Superior temporal gyrus (tissue), 1 donor: Measurements from ENCODE around the gene GLRX5.

Experiments
- DNase-seq: peaks from one replicate; pipeline ENCODE4 v3.0.0-alpha.2; 2016; ENCODE audit errors: extremely low spot score

The GLRX5 gene

DNA sequence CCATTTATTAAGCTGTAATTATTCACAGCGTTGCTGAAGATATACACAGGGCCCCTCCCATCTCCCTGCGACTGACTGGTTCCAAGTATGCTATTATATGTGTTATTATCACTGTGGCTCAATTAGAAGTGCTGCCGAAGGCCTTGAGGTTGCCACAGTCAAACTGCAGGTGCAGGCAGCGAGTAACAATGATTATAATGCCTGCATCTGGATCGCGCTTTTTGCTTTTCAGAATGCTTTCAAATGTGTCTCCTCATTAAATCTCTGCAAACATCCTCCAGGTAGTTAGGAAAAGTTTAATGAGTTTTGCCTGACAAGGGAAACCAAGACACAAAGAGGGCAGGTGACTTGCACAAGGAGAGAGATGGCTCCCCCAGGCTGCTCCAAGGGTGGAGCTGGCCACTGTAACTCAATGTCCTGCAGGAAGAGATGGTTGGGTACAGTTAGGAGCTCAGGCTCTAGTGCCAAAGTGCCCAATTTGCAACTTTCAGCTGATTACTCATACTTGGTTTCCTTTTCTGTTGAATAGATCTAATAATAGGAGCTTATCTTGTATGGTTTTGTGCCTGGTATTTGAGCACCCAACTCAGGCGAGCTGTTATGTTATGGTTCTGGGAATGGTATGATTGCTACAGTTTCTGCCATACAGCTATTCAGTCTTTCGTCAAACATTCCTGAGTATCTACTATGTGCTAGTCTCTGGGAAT lies 16.7 kb upstream of the GLRX5 start:
- no peak for DNase-seq

DNA sequence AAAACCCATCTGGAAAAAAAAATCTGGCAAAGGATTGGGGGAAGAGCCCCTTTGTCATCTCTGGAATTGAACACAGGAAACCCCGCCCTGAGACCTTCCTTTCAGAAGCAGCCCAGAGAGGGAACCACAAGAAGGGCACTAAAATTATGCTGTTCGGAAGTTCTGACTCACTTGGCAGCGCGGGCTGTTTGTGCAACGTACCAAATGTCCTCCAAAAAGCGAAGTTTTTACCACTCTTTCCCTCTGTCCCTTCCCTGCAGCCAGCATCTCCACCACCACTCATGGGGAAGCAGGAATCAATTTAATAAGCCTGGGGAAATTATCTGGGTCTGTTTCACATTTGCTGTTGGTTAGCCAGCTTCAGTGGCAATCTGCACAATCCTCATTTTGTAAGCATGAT lies 15.2 kb upstream of the GLRX5 start:
- peak; percentile 60 for DNase-seq

DNA sequence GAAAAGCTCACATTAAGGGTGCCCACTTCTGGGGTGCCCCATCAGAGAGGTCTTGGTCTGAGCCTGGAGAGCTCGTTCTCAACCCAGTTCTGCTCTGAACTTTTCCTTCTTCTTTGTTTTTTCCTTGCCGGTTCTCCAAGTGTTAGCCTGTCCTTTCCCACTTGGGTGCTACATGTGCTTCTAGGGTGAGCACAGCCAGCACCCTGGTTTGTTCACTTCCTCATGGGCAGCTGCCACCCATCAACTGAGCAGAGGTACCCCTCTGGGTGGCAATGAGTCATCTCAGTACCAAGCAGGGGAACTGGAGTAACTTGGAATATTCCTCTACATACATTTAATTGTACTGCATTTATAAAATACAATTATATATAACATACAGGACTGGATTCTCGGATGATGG lies 14.5 kb upstream of the GLRX5 start:
- no peak for DNase-seq

DNA sequence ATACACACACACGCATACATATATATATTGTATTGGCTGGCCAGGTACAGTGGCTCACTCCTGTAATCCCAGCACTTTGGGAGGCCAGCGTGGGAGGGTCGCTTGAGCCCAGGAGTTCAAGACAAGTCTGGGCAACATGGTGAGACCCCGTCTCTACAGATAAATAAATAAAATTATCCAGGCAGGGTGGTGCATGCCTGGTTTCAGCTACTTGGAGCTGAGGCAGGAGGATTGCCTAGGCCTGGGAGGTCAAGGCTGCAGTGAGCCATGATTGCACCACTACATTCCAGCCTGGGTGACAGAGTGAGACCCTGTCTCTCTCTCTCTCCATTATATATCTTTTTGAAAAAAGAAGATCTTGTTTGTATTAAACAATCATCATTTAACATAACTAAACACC lies 13.8 kb upstream of the GLRX5 start:
- no peak for DNase-seq

DNA sequence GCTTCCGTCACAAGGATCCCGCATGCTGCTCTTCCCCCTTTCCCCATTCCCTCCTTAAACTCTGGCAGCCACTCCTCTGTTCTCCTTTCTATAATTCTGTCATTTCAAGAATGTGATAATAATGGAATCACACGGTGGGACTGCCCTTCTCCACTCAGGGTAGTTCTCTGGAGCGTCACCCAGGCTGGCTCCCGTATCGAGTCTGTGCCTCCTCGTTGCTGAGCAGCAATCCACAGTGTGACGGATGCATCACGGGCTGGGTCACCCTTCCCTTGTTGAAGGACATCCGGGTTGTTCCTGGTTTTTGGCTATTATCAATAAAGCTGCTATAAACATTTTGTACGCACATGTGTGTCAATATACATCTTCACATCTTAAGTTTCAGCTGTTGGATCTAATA lies 12.7 kb upstream of the GLRX5 start:
- DNase-seq: no peak

DNA sequence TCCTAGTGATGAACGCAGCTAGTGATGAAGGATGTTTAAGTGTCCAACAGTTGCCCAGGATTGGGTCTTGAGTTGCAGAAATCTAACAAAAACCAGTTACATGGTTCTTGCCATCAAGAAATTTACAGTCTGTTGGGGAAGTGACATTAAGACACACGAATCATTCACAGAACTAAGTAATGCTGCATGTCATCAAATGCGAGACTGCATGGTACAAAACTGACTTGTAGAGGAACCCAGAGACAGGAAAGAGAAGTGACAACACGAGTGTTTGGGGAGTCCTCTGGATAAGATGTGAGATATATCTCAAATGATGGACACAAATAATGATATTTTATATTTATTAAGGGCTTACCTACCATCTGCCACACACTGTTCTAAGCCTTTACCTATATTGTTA lies 12.3 kb upstream of the GLRX5 start:
- DNase-seq: no peak

DNA sequence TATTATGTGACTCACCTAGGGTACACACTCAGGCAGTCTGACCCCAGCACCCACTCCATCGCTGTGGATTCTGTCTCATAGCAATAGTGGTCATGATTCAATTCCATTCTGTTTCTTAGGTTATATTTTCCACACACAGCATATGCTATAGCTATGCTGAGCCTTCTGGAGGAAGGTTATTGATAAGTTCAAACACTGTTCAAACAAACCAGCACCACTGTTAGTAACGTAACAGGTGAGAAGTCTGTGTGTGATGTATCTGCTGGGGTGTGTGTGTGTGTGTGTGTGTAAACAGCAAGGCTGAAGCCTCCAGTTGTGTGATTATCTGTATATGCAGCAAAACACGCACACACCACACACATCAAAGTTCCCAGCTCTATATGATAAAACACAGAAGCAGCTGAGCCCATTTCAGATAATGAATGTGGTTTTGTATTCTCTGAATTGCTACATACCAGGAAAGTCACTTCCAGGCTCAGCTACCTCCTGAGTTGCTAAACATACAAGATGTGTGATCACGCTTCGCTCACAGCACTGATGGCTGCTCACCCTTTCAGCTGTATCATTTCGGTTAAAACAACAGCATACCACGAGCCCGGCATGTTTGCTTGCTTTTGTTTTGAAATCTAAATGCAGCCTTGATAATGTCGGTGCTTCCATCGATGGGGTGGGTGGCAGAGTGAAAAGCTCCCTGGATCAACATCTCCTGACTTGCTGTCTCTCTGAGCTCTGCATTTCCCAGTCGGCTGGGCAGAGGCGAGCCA lies 11.6 kb upstream of the GLRX5 start:
- DNase-seq: no peak

DNA sequence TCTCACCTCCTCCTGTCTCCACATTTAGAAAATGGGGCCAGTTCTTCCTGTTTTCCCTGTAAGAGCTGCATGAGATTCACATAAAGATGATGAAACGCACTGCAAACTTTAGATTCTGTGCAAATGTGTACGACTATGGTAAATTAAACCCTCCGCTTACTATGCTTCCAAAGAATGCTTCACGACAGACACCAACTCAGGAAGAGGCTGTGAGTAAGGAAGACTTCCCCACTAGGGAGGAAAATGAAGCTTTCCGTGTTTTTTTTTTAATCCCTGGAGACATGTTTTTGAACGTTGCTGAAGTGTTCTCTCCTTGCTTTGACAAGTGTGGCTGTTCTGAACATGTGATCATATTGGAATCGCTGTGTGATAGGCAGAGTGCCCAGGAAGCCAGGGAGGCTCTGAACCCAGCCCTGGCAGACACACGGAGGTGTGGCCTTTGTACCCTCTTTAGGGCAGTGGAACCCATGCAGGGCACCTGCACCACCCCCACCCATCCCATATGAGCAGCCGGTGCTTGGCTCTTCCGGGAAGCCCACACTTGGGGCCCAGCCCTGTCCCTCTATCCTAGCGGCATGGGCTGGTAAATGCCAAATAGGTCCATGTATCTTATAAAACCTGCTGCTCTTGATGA lies 10.9 kb upstream of the GLRX5 start:
- peak; percentile 62 for DNase-seq

DNA sequence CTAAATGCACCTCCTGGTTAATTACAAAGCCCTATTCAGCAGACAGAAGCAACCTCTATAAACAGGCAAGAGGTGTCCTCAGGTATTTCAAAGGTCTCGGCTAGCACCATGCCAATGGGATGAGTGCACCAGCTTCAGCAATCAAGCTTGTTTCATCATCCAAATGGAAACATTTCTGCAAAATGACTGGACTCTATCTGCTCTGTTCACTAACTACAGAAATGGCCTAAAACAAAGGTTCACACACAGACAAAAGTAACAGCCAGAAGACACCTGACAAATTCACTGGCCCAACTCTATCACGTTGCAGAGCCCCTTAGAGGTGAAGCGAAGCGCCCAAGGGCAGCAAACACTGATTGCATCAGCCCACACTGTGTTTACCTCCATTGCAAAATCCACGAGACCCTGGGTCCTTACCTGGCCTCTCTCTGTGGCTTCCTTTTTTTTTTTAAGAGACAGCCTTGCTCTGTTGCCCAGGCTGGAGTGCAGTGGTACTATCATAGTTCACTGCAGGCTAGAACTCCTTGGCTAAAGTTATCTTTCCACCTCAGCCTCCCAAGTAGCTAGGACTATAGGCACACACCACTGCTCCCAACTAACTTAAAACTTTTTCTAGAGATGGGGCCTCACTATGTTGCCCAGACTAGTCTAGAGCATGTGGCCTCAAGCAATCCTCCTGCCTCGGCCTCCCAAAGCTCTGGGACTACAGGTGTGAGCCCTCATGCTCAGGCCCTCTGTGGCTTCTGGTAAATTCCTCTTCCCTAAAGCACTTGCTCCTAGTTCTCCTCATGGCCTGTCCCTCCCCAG lies 9.9 kb upstream of the GLRX5 start:
- no peak for DNase-seq

DNA sequence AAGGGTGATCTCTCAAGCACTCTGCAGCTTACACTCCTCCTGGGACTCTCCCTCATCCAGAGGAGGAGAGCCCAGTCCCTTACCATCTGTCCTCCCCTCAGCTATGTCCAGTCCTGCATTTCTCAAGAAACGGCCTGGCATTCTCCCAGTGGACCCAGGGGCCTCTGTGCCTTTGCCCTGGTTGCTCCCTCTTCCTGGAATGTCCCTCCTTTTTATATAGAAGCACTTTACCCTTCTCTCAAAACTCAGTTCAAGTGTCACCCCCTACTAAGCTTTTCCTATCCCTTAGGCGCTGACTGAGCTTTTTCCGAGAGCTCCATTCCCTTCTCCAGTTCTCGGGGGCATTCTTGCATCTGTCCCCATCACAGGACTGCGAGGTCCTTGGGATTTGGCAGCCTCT lies 8.9 kb upstream of the GLRX5 start:
- DNase-seq: no peak

DNA sequence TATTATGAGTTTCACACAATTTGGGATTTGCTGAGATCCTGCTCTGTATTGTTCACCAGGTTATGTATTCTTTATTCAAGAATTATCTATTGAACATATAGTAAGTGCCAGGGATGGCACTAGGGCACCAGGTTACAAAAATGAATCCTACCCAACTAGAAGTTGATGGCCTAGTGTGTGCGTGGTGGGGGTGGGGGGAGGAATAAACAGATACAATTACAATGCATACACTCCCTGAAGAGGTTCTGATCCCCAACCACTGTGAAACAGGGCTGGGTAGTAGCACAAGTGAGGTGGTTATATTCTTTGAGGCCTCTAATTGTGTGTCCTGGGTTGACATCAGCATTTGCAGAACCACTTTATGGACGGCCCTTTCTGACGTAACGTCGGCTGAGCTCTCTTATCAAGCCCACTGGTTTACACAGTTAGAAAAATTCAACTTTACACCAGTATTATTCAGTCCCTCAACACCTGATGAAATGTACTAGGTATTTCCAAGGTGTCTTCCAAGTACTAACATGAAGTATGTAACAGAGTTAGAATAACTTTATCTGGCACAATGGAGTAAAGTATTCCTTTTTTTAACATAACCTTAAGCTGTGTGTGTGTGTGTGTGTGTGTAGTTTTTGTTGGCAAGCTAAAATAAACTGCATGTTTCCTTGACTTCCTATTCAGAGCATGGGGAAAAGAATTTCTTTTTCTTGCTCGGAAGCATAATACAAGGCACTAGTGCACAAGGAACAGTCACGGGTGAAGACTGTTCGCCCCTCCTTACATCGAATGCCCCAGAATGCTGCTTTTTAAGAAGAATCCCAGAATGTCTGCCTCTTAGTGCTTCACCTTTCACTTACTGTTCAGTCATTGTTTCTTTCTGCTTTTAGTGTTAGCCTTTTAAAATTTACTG lies 8.1 kb upstream of the GLRX5 start:
- DNase-seq: no peak

DNA sequence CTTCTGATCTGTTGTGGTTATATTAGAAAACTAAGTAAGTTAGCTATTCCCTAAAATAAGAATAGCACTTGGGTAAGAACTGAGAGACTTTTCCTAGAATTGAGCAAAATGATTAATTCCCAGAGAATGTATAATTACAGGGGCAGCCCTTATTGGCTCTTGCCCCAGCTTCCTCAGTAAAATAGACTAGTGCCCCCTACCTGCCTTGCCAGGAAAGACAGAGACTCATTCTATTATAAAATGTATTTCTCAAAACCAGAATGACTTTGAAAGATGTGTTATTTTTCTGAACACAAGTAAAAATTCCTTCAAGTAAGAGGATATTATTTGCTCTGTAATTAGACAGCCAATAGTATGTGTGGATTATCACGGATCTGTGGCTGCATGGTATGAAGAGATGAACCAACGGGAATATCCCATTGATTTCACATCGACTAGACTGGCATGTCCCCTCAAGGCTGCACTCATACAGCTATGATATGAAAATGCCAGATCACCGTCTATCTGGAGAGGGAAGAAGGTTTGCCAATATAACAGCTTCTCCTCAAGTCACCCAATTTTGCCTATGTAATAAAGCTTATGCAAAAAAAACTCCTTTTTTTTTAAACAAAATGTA lies 7.4 kb upstream of the GLRX5 start:
- peak; percentile 88 for DNase-seq

DNA sequence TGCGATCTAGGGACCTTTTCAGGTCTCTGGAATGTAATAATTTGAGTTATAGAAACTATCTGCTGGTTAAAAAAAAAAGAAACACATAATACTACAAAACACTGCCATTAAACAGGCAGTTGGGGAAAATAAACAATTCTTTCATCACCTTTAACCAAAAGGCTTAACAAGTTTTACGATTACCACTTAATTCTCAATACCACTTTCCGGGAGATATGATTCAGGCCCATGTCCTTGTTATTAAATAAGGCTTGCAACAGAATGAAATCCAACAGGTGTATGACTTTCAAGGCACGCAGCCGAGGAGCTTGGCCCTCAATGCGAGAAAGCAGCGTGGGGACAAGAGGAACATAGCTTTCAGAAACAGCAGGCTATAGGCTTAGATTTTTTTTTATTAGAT lies 5.6 kb upstream of the GLRX5 start:
- DNase-seq: no peak

DNA sequence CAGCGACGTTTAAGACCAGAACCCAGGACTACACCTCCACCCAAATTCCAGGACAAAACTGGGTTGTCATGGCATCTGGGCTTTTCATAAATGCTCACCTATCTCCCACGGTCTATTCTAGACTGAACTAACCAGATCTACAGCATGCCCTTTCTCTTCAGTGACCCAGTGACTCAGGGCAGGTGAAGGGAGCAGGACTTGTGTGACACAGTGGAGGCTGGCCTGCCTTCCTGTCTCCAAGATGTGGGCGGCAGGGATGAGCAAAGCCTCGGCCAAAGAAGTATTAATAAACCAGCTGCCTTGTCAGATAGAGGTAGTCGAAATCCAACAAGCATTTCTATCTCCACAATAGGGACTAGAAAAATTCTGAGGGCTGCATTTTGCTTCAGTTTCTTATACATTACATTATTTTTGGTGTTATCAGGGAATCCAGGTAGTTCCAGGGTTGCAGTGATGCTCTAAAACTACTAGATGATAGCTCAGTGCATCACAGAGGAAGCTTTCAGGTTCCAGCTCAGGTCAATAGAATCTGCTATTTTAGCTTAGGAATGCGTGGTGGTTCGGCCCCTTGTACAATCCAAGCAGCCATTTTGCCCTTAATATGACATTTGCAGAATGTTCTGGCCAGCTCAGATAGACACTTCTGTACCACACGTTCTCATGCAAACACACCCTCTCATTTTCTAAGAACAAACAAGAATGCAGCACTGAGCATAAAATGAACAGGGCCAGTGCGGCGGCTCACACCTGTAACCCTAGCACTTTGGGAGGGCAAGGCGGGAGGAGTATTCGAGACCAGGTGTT lies 4.2 kb upstream of the GLRX5 start:
- no peak for DNase-seq

DNA sequence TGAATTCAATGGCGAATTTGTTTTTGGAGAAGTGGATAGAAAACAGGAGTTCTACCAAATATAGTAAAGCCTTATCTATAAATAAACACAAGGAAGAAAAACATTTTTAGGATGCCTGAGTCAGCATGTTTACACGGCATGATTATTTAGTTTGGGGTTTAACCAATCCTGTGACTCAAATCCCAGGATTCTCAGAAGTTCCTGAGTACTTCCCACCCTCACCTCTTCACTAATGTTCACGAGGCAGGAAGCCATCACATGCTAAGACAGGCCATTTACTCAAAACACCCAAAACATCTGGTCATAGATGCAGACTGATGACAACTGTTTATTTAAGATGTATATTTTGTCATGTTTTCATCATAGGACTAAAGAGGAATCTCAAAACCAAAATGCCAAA lies 3.4 kb upstream of the GLRX5 start:
- DNase-seq: no peak

DNA sequence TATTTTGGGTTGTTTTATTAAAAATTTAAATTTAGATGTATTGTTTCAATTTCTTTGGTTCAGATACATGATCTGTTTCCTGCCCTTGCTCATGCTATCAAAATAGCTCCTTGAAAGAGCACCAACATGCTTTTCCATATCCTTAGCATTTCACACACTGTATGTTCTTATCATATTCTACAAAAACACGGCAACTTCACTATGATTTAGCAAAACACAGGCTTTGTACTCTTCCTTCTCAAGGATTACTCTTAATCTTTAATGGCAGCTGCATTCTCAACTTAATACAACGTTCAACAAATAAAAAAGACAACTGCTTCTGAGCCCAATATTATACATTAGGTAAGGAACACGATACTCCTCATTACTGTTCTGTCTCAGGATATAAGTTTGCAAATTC lies 2.9 kb upstream of the GLRX5 start:
- no peak for DNase-seq

DNA sequence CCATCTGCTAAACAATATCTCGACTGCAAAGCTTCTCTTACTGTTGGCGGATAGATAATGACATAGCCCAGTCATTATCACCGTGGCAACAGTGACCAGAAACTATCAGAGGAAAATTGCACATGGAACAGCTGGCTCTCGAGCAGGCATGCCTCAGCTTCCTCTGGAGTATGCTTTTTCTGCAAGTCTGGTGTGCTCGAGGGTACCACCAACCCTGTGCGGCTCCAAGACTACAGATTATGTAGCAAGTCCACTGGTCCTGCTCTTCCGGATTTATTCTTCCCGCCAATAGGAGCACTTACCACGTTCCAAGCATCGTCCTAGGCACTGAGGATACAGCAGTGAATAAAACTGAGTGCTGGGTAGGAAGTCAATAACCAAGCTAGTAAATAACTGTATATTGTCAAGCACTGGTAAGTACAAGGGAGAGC lies 1.4 kb upstream of the GLRX5 start:
- no peak for DNase-seq

DNA sequence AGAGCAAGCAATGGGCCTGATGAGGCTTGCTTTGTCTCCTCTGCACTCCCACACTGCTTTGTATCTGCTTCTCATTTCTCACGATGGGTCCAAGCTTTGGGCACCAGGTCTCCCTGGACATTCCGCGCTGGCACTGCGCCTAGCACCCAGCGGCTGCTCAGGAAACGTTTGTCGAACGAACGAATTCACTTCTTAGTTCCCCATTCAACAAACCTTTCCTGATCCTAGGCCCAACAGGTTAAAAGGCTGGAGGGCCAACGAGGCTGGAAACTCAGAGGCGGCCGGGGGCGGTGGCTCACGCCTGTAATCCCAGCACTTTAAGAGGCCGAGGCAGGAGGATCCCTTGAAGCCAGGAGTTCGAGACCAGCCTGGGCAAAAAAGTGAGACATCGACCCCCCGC lies 1.0 kb upstream of the GLRX5 start:
- DNase-seq: no peak

DNA sequence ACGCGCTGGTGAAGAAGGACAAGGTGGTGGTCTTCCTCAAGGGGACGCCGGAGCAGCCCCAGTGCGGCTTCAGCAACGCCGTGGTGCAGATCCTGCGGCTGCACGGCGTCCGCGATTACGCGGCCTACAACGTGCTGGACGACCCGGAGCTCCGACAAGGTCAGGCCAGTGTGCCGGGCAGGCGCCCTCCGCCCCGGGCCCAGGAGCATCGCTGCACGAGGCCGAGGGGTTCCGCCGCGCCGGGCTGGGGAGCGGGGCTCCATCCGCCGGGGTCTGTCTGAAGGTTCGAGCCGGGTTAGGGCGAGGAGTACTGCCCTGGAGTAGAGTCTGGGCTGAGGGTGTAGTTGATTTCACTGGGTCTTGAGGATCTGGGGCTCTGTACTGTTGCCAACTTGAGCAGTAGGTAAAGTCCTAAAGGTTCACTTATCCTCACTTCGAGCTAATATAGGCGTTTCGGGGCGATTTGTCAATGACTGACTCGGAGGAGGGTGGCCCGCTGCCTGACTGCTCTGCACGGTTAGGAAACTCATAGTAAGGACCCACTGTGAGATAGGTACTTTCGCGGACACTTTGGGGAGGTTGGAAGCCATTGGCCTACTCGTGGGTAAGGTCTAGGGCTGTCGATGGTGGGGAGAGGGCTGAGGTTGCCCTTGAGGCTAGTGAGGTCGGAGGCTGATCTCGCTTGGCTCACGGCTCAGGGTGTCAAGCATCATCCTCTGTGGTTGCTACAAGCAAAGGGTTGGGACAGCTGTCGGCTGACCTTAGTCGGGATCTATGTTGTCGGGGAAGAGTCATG lies 574 bp downstream of the GLRX5 start:
- no peak for DNase-seq
